HPDE6-E6E7 (cell line): ENCODE data around the gene VLDLR.

Source experiments
- DNase-seq: peaks from one replicate; pipeline ENCODE4 v3.0.0; 2011; ENCODE audit warnings: missing footprints; ENCODE audit errors: extremely low spot score

Gene VLDLR

DNA sequence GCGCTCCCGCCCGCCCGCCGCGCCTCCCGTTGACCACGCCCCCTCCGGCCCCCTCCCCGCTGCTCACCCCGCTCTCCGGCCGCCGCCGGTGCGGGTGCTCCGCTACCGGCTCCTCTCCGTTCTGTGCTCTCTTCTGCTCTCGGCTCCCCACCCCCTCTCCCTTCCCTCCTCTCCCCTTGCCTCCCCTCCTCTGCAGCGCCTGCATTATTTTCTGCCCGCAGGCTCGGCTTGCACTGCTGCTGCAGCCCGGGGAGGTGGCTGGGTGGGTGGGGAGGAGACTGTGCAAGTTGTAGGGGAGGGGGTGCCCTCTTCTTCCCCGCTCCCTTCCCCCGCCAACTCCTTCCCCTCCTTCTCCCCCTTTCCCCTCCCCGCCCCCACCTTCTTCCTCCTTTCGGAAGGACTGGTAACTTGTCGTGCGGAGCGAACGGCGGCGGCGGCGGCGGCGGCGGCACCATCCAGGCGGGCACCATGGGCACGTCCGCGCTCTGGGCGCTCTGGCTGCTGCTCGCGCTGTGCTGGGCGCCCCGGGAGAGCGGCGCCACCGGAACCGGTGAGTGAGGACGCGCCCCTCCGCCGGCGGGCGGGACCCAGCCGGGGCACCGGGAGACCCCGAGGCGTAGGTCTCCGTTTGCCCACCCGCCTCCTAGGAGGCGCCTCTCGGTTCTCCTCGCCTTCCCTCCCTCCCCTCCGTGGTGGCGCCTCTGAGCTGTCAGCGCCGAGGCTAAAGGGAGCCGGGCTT, at the start of gene VLDLR:
VLDLR (plus strand) TSS at position 66 of the 739 bp plus-strand sequence; CDS start at position 469, 403 bp downstream.
- DNase-seq = peak; percentile 29

DNA sequence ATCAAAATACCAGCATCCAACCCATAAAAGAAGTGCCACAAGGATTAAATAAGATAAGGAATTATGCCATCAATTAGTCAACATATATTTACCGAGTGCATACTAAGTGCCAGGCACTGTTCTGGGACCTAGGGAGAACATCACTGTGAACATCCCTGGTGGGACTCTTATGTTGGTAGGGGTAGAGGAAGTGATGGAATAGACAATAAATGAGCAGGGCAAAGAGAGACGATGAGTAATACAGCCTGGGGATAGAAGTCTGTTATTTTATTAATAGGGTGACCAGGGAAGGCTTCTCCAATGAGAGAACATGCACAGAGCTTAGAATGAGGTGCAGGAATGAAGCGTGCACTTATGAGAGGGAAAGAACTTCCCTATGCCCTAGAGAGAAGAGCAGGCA, 47.4 kb upstream of the VLDLR start:
- no peak for DNase-seq

DNA sequence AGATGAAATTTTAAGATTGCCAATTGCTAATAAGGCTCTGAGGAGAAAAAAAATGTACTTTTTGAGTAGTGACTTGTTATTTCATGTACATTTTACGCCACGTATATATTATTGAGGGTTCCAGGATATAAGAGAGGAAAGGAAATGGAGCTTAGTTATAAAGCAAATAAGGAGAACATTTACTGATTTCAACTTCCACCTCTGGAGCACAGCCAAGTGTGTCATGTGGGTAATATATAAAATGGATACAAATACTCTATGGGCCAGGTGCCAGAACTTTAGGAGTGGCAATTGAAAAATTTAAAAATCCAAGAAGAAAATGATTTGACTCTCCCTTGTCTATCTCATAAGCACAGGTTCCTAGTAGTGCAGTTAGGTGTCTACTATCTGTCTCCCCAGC, 45.0 kb upstream of the VLDLR start:
- DNase-seq = no peak

- no peak for DNase-seq
These were observed 38.1 kb upstream of the VLDLR start for GRCh38 chr9:2583308-2584013.

DNA sequence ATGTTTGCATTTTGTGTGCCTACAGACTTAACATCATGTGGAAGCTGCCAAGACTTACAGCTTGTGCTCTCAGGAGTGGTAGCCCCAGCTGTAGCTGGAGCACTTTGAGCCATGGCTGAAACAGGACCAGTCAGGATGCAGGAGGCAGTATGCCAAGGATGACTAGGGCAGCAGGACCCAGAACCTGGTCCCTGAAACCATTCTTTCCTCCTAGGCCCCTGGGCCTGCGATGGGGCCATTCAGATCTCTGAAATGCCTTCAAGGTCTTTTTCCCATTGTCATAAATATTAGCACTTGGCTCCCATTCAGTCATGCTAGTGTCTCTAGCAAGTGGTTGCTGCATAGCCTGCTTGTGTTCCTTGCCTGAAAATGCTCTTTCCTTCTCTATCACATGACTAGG, 29.6 kb upstream of the VLDLR start:
- no peak for DNase-seq

DNA sequence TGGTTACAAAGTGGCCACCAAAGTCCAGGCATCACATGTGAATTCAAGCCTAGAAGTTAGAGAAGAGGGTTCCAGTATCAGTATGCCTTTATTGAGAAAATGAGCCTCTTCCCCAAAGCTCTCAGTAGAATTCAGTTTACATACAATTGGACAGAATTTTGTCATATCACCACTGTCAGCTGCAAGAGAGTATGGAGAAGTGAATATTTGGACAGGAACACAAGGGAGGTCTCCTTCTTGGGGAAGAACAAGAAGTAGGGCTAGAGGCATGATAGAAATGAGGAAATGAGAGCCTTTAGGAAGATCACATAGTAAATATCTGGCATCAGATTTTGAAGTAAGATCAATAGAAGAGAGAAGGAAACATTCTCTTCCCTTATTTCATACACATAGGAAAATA, 27.8 kb upstream of the VLDLR start:
- no peak for DNase-seq

GRCh38 chr9:2595973-2596372, 25.6 kb upstream of the VLDLR start:
- no peak for DNase-seq

DNA sequence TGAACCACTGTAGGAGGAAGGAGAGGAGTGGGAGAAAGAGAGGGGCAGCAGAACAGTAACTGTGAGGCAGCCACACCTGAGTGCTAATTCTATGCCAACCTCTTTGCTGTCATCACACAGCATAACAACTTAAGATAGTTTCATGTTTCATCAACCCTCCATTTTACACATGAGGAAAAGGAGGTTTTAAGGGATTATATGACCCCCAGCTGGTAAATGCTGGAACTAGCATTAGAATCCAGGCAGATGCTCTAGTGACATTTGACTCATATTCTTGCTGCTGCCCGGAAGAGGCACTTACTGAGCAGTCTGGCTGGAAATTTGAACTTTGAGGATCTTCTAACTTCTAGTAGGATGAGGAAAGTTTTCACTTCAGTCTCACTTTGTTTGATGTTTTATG, 24.1 kb upstream of the VLDLR start:
- DNase-seq = no peak

GRCh38 chr9:2599896-2600295, 21.7 kb upstream of the VLDLR start:
- DNase-seq = no peak

GRCh38 chr9:2600307-2600706, 21.3 kb upstream of the VLDLR start:
- DNase-seq = no peak

DNA sequence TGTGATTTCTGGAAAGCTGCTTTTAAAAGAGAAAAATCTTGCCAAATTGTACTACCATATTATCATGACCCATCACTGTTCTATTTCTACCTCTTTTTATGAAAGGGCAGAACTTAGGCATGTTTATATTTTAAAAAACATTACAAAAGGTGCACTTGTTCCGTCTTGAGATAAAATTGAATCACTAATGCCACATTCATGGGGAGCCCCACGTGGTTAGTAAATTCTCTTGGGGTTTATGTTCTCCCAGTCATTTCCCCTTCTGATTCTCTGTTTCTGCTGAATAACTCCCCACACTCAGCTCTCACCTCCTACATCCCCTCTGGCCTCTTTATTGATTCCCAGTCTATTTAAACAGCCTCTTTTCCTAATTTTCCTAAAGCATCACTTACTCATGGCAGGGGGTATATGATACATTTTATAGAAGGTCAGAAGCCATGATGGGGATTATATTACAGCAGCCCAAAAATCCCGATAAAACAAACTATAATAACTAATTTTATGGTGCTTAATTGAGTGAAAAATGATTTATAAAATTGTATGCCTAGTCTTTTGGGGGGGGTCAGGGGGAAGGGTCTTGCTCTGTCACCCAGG, 19.7 kb upstream of the VLDLR start:
- no peak for DNase-seq

DNA sequence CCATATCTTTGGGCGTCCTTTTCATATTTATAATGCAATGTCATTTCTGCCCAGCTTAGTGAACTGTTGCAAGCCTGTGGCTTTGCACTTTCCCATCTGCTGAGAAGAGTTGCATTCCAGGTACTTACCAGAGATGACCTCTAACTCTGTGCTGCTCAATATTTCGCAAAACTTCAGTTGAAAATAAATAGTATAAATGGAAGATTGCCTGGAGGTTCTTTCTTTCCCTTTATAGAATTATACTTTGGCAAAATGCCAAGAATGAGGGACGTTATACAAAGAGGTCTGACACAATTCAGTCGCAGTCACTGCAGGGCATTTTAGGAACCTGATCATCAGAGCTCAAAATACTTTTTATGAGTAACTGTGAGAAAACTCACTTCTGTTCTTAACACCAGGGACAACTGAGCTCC, 18.9 kb upstream of the VLDLR start:
- no peak for DNase-seq

- no peak for DNase-seq
These were observed 18.0 kb upstream of the VLDLR start for GRCh38 chr9:2603621-2604020.

GRCh38 chr9:2605246-2605645, 16.3 kb upstream of the VLDLR start:
- no peak for DNase-seq

- DNase-seq = no peak
These were observed 13.3 kb upstream of the VLDLR start for GRCh38 chr9:2608276-2608675.

GRCh38 chr9:2610985-2611384, 10.6 kb upstream of the VLDLR start:
- DNase-seq = no peak

GRCh38 chr9:2611961-2612360, 9.6 kb upstream of the VLDLR start:
- no peak for DNase-seq

DNA sequence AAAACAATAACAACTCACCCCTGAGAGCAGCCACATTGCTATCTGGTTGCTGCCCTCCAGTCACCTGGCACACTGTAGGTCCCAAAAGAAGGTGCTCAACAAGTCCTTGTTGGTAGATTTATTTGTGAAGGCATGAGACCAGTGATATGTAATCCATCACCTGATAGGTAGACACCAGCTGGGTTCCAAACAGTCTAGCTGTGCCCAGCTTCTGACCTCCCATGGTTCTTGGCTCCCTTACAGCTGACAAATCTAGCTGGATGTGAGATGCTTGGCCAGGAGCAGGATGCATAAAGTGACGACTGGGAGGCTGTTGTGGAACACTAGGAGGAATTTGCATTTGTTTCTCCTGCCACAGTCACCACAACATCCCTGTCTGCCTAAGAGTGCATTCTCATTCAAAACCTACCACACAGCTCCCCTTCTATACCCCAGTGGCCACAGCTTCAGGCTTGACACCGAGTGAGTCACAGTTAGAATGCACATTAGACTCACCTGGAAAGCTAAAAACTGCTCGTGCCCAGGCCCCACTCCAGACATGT, 7.8 kb upstream of the VLDLR start:
- no peak for DNase-seq

- DNase-seq = no peak
These were observed 6.1 kb upstream of the VLDLR start for GRCh38 chr9:2615497-2615896.

GRCh38 chr9:2616692-2617377, 4.8 kb upstream of the VLDLR start:
- no peak for DNase-seq

GRCh38 chr9:2618289-2618688, 3.3 kb upstream of the VLDLR start:
- DNase-seq = no peak
